H9 (cell line): Measurements from ENCODE around the gene KCNQ2. TPM values are rescaled to one million over a fixed set of nuclear protein-coding genes. Genes with fewer than 3 reads are reported as not detected.

Experiments
- DNase-seq: peaks from one replicate; pipeline ENCODE4 v3.0.0-alpha.2; 2017
- H2AFZ ChIP-seq: one replicate; pipeline ENCODE4 v1.6.1; 2013; ENCODE audit warnings: mild to moderate bottlenecking, low read length, control low read depth, moderate library complexity
- H2AK5ac ChIP-seq: 2 replicates; pipeline ENCODE4 v1.6.1; 2013; ENCODE audit warnings: low read length, control low read depth, mixed read lengths; ENCODE audit not compliant: insufficient read length
- H2BK120ac ChIP-seq: one replicate; pipeline ENCODE4 v1.6.1; 2013; ENCODE audit warnings: low read depth, mild to moderate bottlenecking, low read length, control low read depth, inconsistent platforms; ENCODE audit not compliant: poor library complexity, severe bottlenecking
- H2BK12ac ChIP-seq: 2 replicates; pipeline ENCODE4 v1.6.1; 2013; ENCODE audit warnings: low read length, control low read depth, mixed read lengths, low read depth; ENCODE audit not compliant: insufficient read length
- H2BK15ac ChIP-seq: 2 replicates; pipeline ENCODE4 v1.6.1; 2013; ENCODE audit warnings: low read depth, low read length, control low read depth
- H2BK20ac ChIP-seq: one replicate; pipeline ENCODE4 v1.6.1; 2013; ENCODE audit warnings: low read depth, mild to moderate bottlenecking, low read length, control low read depth, inconsistent platforms; ENCODE audit not compliant: poor library complexity, severe bottlenecking
- H2BK5ac ChIP-seq: 2 replicates; pipeline ENCODE4 v1.6.1; 2013; ENCODE audit warnings: low read length, control low read depth, mixed read lengths; ENCODE audit not compliant: insufficient read length
- H3K14ac ChIP-seq: 2 replicates; pipeline ENCODE4 v1.6.1; 2013; ENCODE audit warnings: low read length, control low read depth; ENCODE audit not compliant: insufficient read depth
- H3K18ac ChIP-seq: 2 replicates; pipeline ENCODE4 v1.6.1; 2013; ENCODE audit warnings: low read depth, mild to moderate bottlenecking, mixed read lengths, low read length, control low read depth; ENCODE audit not compliant: insufficient read length
- H3K23ac ChIP-seq: 2 replicates; pipeline ENCODE4 v1.6.1; 2013; ENCODE audit warnings: low read length, control low read depth, mixed read lengths, low read depth; ENCODE audit not compliant: insufficient read length
- H3K23me2 ChIP-seq: 2 replicates; pipeline ENCODE4 v1.6.1; 2013; ENCODE audit warnings: low read depth, mild to moderate bottlenecking, mixed read lengths, low read length, control low read depth; ENCODE audit not compliant: insufficient read length, poor library complexity, severe bottlenecking
- H3K27ac ChIP-seq: 2 replicates; pipeline ENCODE4 v1.5.1; 2013; ENCODE audit warnings: low read length, control low read depth, mixed read lengths, low read depth; ENCODE audit not compliant: insufficient read length
- H3K27me3 ChIP-seq: 2 replicates; pipeline ENCODE4 v1.6.1; 2013; ENCODE audit warnings: low read length, control low read depth, inconsistent platforms; ENCODE audit not compliant: insufficient read depth
- H3K4ac ChIP-seq: 2 replicates; pipeline ENCODE4 v1.6.1; 2013; ENCODE audit warnings: low read depth, mild to moderate bottlenecking, control low read depth, inconsistent platforms, low read length, moderate library complexity
- H3K4me1 ChIP-seq: 2 replicates; pipeline ENCODE4 v1.6.1; 2013; ENCODE audit warnings: low read length, control low read depth, inconsistent platforms; ENCODE audit not compliant: insufficient read depth
- H3K4me2 ChIP-seq: 2 replicates; pipeline ENCODE4 v1.6.1; 2013; ENCODE audit warnings: low read length, control low read depth, mixed read lengths; ENCODE audit not compliant: insufficient read length, insufficient read depth
- H3K56ac ChIP-seq: 2 replicates; pipeline ENCODE4 v1.6.1; 2013; ENCODE audit warnings: low read depth, mild to moderate bottlenecking, mixed read lengths, low read length, control low read depth; ENCODE audit not compliant: insufficient read length
- H3K79me1 ChIP-seq: 2 replicates; pipeline ENCODE4 v1.6.1; 2013; ENCODE audit warnings: low read depth, mild to moderate bottlenecking, moderate library complexity, low read length, control low read depth, inconsistent platforms; ENCODE audit not compliant: insufficient read depth, poor library complexity, severe bottlenecking
- H3K79me2 ChIP-seq: 2 replicates; pipeline ENCODE4 v1.6.1; 2013; ENCODE audit warnings: low read length, control low read depth, inconsistent platforms; ENCODE audit not compliant: insufficient read depth
- H3K9ac ChIP-seq: 2 replicates; pipeline ENCODE4 v1.6.1; 2013; ENCODE audit warnings: low read length, control low read depth, mixed read lengths; ENCODE audit not compliant: insufficient read length; ENCODE audit errors: extremely low read depth
- H3K9me3 ChIP-seq: one replicate; pipeline ENCODE4 v1.6.1; 2013; ENCODE audit warnings: low read depth, low read length, inconsistent platforms; ENCODE audit not compliant: control insufficient read depth
- H3T11ph ChIP-seq: one replicate; pipeline ENCODE4 v1.6.1; 2013; ENCODE audit warnings: mild to moderate bottlenecking, low read length, control low read depth, inconsistent platforms
- H4K20me1 ChIP-seq: one replicate; pipeline ENCODE4 v1.6.1; 2013; ENCODE audit not compliant: control insufficient read depth, insufficient read length, insufficient read depth
- H4K5ac ChIP-seq: 2 replicates; pipeline ENCODE4 v1.6.1; 2013; ENCODE audit warnings: low read depth, mild to moderate bottlenecking, mixed read lengths, low read length, control low read depth; ENCODE audit not compliant: insufficient read length
- H4K8ac ChIP-seq: replicated peaks from 2 replicates; pipeline ENCODE4 v1.6.1; 2013; ENCODE audit warnings: low read length, control low read depth, mixed read lengths, low read depth; ENCODE audit not compliant: insufficient read length
- H4K91ac ChIP-seq: 2 replicates; pipeline ENCODE4 v1.6.1; 2013; ENCODE audit warnings: low read depth, mild to moderate bottlenecking, moderate library complexity, mixed read lengths, low read length, control low read depth; ENCODE audit not compliant: insufficient read length
- H3K27ac Mint-ChIP-seq, 3 experiments: 2 replicates in 2 of 3; 3 replicates in 1 of 3; pipeline ENCODE4 v1.8.0; 2020 to 2021; ENCODE audit warnings: mixed read lengths in 3 of 3, mild to moderate bottlenecking in 1 of 3, moderate library complexity in 1 of 3
- H3K27me3 Mint-ChIP-seq: 2 replicates; pipeline ENCODE4 v1.8.0; 2021; ENCODE audit warnings: low read depth, mild to moderate bottlenecking, moderate library complexity, mixed read lengths
- H3K36me3 Mint-ChIP-seq, 3 experiments: 2 replicates in 2 of 3; 3 replicates in 1 of 3; pipeline ENCODE4 v1.8.0; 2020 to 2021; ENCODE audit warnings: low read depth in 3 of 3, mixed read lengths in 3 of 3; ENCODE audit not compliant: insufficient read depth in 1 of 3
- H3K4me1 Mint-ChIP-seq, 2 experiments: 2 replicates each; pipeline ENCODE4 v1.8.0; 2020; ENCODE audit warnings: mixed read lengths in 2 of 2
- H3K4me3 Mint-ChIP-seq, 2 experiments: 2 replicates in 1 of 2; 3 replicates in 1 of 2; pipeline ENCODE4 v1.8.0; 2020 to 2021; ENCODE audit warnings: mild to moderate bottlenecking in 2 of 2, mixed read lengths in 2 of 2, moderate library complexity in 1 of 2
- H3K9me3 Mint-ChIP-seq, 2 experiments: 2 replicates in 1 of 2; 3 replicates in 1 of 2; pipeline ENCODE4 v1.8.0; 2020; ENCODE audit warnings: mild to moderate bottlenecking in 2 of 2, mixed read lengths in 2 of 2, moderate library complexity in 1 of 2
- CTCF ChIP-seq: fragments of 200-600 bp; sonication (generic); conservative IDR thresholded peaks from 3 replicates; pipeline ENCODE4 v1.8.0; 2021; ENCODE audit warnings: antibody characterized with exemption, mild to moderate bottlenecking
- WGBS: extraction: QIAGEN DNeasy Blood & Tissue Kit; methylation state at CpG from one replicate; pipeline ENCODE4 v1.1.7; 2013; ENCODE audit warnings: missing lambda C conversion rate, low lambda C conversion rate, mixed read lengths; ENCODE audit not compliant: insufficient read length; ENCODE audit errors: extremely low coverage; 5-methylcytosine and 5-hydroxymethylcytosine counted together
- total RNA-seq: library from RNA; stranded (reverse); gene quantifications from 2 replicates; pipeline ENCODE4 v1.2.1, GENCODE V29; 2021

Gene KCNQ2
- total RNA-seq, 1 experiment from 2014 or later = 69.2 TPM

GRCh38 chr20:63394069-63394919 lies 78.2 kb downstream of the KCNQ2 start:
- H2BK20ac ChIP-seq = no peak overlapping the region
- H3K9me3 ChIP-seq = no peaks in the 10 kb centered on the region
- no peak overlapping the region for H2BK15ac ChIP-seq
- no peak overlapping the region for H3K9ac ChIP-seq
- H4K91ac ChIP-seq = no peak overlapping the region
- no peak for TF ChIP-seq CTCF
- no peak overlapping the region for H2BK5ac ChIP-seq
- DNase-seq = peak; percentile 78
- no peak overlapping the region for H2BK12ac ChIP-seq
- no peak overlapping the region for H2AFZ ChIP-seq
- H3K79me2 ChIP-seq = no peaks in the 10 kb centered on the region
- Mint-ChIP-seq H3K27me3 (peaks cover 8% of the 10 kb centered on the region), H3K4me1 (peaks cover 21 to 27% of the 10 kb centered on the region in 2 experiments), H3K36me3 (peaks cover 4 to 13% (median 10%) of the 10 kb centered on the region in 3 experiments; a peak in 6 of 7 replicates), H3K9me3 (peaks cover 25 to 31% of the 10 kb centered on the region in 2 experiments), H3K4me3 (peak overlapping the region; percentile 15 to 68; a peak in 4 of 5 replicates), H3K27ac (peak overlapping the region; percentile 82 to 91 (median 90); a peak in 5 of 7 replicates)
- H3K14ac ChIP-seq = peak overlapping the region; percentile 33; the same call in 1 of the 2 replicates
- H4K8ac ChIP-seq = no peak overlapping the region
- H2AK5ac ChIP-seq = no peak overlapping the region
- H3T11ph ChIP-seq = no peak overlapping the region
- no peaks in the 10 kb centered on the region for H3K79me1 ChIP-seq
- no peak overlapping the region for H3K27ac ChIP-seq
- no peak overlapping the region for H2BK120ac ChIP-seq
- peaks cover 7% of the 10 kb centered on the region; the same call in 1 of the 2 replicates for H3K4me1 ChIP-seq
- no peak overlapping the region for H3K18ac ChIP-seq
- no peaks in the 10 kb centered on the region for H3K23me2 ChIP-seq
- no peak overlapping the region for H3K4ac ChIP-seq
- no CpG with 5 or more reads among the region's 32 CpGs for WGBS
- H4K5ac ChIP-seq = no peak overlapping the region
- no peak overlapping the region for H3K23ac ChIP-seq
- H3K56ac ChIP-seq = no peak overlapping the region
- no peaks in the 10 kb centered on the region for H3K27me3 ChIP-seq
- H3K4me2 ChIP-seq = peak overlapping the region; percentile 16
- H4K20me1 ChIP-seq = no peaks in the 10 kb centered on the region
